Stimulated activated CD8-positive, alpha-beta memory T cell treated with anti-CD3 and anti-CD28 coated beads, Interleukin-7, amount 100 ng/mL, for 4 hours (primary cell): Measurements from ENCODE around the gene TEKT2.

ENCODE experiments used
- DNase-seq, 2 donors: peaks; one replicate each; pipeline ENCODE4 v3.0.0-alpha.2; 2020; ENCODE audit warnings: low read depth in 2 of 2

TEKT2 gene

DNA sequence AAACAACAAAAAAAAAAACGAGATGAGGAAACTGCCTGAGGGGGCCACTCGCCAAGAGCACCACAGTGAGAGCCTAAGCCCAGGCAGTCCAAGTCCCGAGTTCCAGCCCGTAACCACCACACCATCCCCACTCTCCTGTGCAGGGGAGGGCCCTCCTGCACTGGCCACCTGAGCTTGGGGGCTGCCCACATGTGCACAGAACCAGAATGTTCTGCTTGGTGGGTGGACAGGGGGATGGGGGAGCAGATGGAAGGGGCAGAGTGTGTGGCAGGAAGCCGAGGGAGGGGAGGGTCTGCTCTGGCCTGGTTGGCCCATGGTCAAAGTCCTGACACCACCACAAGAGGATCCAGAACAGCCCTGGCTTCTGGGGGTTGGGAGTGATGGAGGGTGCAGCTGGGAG lies 22.4 kb downstream of the TEKT2 start:
- no peak for DNase-seq

DNA sequence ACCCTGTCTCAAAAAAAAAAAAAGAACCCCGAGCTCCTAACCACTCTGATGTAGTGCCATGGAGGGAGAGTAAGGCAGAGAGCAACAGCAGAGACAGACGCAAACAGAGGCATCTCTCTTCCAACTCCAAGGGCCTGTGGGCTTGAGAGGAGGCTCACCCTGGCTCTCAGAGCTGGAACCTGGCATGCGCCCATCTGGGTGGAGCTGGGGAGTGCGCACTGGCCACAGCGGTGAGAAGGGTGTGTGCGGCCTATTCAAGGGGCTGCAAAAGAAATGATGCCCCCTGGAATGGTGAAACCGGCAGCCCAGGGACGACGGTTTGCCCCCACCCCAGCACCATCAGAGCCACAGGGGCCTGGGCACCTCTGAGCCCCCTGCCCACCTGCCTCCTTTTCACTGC lies 23.5 kb downstream of the TEKT2 start:
- DNase-seq = no peak

DNA sequence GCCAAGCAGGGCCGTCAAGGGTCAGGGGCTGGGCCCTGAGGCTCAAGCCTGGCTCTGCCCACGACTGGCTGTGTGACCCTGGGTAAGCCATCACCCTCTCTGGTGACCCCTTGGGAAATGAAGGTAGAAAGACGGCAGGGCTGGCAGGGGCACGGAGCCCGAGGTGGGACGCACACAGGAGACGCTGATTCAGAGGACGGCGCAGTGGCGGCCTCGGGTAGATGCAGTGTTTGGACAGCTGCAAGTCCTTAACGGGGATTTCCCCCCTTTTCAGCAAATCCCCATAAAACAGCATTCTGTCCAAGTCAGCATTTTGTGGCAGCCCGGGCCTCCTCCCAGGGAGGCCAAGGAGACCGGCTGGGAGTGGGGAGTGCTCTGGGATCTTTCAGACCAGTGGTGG lies 24.4 kb downstream of the TEKT2 start:
- no peak for DNase-seq

DNA sequence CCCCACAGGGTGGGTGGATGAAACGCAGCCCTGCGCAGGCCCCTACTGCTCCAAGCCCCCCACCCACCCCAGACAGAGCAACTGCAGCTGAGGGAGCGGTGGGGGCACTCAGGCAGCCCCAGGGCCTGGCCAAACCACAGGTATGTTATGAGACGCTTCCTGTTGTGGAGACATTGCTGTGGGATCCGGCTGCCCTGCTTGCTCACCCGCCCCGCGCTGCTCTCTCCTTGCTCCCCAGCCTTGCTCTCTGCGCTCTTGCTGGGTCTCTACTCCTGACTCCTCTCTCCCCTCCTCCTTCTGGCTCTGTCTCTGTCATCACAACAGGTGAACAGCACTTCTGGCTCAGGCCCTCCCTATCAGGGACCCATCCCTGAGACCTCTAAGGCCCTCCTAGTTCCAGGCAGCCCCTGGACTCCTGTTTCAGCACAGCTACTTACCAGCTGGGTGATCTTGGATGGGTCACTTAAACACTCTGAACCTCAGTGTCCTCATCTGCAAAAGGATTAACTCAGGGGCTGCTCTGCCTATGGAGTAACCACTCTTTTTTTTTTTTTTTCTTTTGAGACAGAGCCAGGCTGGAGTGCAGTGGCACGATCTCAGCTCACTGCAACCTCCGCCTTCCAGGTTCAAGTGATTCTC lies 25.3 kb downstream of the TEKT2 start:
- DNase-seq = no peak

DNA sequence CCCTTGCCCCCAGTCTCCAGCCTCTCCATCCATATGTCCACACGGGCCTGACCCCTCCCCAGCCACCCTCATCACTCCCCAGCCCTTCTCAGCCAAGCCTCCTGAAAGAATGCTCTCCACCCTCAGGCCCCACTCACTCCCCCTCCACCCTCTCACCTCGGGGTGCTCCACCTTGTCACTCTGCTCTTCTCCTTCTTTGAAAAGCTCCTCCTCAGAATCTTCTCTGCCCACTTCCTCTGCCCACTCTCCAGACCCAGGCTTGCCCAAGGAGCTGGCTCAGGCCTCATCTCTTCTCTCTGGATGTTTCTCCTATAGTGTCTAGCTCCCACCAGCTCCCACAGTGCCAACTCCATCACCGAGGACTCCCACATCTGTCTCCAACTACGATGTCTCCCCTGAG lies 27.3 kb downstream of the TEKT2 start:
- DNase-seq = no peak

DNA sequence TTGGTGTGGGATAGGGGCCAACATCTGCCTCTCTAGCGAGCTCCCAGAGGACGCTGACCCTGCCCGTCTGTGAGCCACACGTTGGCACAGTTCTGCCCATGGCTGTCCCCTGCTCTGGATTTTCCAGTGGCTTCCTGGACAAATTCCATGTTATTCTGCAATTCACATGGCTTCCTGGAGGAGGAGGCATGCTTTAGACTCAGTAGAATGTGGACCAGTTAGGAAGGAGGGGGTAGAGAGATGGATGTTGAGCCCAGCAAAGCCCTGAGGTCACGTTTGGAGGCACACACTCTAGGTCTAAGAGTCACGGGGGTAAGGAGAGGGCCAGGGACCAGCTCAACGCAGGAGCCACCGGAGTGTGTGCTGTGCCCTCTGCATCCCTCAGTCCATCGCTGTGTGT lies 28.9 kb downstream of the TEKT2 start:
- DNase-seq = no peak

DNA sequence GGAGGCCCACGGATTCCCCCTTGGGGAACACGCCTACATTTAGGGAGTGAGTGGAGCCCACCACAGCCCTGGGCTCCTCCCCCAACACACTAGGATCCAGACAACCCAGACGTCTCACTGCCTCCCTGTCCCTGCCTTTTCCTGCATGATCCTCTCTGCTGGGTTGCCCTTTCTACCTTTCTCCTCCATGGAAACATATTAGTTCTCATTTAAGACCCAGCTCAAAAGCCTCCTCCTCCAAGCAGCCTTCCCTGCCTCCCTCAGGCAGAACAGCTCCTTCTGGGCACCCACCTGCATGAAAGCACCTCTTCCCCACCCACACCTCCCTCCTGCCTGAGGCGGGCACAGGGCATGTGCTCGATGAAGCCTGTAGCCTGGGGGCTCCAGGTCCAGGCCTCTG lies 30.5 kb downstream of the TEKT2 start:
- no peak for DNase-seq

DNA sequence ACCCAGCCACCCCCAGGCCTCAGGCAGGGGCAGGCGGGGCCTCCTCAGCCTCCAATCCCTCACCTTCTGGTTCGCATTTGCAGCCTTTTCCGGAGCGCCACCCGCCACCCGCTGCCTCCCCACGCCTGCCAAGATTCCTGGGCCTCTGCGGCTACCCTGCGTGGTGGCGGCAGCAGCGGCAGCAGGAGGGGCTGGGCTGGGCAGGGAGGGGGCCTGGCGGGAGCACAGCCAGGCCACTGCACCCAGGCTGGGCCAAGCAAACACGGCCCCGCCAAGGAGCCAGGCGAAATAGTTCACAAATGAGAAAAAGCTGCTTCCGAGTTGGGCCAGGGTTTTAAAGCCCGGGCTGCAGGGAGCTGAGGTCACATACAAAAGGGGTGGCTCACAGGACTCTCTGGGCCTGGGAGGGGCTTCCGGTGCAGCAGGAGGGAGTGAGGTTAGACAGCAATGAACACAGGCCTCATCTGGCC lies 31.3 kb downstream of the TEKT2 start:
- DNase-seq = no peak

DNA sequence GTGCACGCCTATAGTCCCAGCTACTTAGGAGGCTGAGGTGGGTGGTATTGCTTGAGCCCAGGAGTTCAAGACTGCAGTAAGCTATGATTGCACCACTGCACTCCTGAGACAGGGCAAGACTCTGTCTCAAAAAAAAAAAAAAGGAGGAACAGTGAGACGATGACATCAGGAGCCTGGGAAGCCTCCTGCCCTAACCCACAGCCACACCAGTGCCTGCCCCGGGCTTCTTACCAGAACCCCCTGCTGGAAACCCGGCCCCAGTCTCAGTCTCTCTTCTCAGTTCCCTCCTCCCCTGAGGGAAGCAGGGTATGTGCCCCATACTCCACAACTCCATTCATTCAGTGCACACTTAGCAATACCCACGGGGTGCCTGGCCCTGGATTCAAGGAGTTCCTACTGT lies 32.0 kb downstream of the TEKT2 start:
- DNase-seq = no peak

DNA sequence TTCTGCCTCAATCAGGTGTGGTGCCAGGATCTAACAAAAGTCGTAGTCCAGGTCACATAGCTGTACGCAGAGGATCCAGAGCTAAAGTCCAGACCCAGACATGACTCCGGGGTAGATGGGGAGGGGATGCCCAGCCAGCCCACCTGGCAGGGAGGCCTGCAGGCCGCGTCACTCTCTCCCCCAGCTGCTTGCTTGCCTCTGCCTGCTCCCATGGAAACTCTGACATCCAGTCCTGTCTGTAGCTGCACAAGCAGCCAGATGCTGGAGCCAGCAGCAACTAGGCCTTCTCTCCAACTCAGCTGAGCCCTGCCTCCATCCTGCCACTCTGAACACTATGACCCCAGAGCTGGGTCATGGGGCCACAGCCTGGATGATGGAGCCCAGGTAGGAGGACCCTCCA lies 33.0 kb downstream of the TEKT2 start:
- DNase-seq = no peak

DNA sequence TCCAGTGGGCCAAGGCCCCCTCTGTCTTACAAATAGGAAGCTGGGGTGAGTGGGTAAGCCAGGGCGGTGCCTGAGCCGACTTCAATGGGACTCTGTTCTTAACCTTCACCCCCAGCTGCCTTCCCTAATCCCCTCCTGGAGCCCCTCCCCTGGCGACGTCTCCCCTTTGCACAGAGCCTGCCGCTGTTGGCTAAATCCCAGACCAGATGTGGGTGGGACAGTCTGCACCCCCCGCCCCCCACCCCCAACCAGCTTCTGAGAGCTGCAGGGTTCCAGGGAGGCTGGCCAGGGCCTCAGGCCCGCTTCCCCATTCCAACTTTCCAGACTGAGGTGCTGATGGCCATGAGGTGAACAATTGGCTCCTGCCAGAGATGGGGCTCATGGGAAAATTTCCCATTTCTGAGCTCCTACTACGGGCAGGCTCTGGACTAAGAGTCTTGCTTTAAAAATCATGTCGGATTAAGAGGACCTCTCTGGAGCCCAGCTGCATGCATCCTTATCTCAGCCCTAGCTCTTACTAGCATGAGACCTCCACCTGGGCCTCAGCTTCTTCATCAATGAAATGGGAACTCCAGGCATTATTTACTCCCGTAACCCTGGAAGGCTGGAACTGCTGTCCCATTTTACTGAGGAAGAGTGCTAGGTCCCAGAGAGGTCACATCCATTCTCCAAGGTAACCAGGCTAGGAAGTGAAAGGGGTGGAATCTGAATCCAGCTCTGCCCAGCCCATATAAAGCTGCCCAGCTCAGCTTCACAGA lies 34.7 kb downstream of the TEKT2 start:
- DNase-seq = no peak

DNA sequence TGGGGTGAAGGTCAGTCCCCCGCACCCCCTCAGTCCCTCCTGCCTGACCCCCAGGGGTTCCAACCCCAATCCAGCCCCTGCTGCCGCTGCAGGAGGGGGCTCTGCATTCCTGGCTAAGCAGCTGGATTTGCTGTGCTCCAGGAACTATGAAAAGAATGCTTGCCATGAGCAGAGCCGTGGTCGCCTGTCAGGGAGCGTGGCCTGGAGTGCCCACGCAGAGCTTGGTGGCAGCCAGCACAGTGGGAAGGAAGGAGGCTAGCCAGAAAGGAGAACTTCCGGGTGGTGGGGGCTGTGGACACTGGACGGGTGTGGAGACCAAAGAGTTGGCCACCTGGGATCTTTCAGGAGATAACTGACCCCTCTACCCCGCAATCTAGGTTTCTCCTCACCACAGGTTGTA lies 35.6 kb downstream of the TEKT2 start:
- no peak for DNase-seq

DNA sequence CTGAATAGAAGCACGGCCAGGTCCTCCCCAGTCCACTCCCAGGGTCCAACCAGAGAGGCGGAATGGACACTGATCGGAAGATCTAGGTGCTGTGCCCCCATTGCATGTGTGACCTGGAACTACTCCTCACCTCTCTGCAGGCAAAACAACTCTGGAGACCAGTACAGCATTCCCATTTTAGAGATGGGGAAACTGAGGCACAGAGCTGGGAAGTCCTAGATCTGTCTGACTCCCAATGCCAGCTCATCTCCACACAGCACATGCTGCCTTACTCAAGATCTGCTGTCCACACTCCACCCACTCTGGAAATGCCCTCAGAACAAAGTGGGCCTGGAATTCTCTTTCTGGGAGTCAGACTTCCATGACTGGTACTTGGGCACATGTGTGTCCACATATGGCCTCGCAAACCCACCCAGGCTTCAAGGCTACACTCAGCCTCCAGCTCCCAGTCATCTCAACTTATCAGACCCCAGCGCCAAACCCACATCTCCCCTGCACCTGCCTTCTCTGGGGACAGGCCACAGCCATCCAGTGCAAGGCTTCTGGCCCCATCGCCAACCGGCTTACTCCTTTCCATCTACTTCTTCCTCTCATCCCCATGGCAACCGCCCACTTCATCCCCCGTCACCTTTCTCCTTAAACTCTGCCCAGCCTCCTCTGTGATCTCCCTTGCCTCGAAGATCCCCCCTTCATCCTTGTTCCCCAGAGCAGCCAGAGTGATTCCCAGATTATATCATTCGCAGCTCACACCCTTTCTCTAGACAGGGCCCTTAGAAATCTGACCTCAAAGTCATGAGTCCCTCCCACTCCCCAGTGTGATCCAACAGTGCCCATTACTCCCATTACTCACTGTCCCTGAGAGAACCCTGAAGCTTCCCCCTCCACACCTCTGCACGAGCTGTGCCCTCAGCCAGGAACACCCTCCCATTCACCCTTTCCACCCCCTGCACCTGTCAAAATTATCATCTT lies 38.5 kb downstream of the TEKT2 start:
- no peak for DNase-seq

DNA sequence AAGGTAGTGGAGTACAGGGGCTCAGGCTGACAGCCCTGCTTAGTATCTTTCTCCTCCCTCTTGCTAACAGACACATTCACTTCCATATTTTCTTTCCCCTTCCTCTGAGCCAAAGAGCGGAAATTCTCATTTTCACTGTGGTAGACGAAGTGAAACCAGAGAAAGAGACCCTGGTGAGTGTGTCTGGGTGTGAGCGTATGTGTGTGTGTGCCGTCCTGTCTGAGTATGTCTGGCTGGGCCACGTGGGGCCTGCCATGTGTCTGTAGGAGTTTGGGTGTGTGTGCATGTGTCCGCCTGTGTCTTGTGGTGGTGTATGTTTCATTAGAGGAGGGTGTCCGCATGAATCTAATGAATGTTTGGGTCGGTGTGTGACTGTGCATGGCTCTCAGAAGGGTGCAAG lies 39.5 kb downstream of the TEKT2 start:
- DNase-seq = no peak

DNA sequence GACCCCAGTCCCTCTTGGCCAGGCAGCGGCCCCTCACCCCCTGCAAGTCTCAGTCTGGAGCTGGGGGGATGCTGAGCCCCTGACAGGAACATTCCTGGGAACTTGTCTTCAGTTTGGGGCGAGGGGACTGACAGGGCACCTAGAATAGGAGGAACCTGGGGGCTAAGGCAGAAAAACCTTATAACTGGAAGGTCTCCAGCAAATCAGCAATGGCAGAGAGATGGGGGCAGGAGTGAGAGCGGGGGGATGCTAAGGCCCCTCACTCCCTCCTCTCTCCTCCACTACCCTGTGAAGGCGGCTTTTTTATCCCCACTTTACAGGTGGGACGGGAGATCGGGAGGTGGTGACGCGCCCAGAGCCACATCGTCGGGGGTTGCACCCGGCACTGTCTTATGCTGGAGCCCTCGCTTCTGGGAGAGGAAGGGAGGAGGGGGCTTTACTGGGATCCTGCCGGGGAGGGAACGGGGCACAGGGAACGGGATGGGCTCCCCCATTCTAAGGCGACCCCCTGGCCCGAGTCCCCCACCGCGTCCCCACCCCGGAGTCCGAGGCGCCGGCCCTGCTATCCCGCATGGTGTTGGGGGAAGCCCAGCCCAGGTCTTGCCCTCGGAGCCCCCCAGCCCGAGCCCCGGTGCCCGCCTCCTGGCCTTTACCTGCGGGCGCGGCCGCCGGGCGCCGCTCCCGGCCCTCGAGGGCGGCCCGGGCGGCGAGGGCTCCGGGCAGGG lies 40.7 kb downstream of the TEKT2 start:
- no peak for DNase-seq

DNA sequence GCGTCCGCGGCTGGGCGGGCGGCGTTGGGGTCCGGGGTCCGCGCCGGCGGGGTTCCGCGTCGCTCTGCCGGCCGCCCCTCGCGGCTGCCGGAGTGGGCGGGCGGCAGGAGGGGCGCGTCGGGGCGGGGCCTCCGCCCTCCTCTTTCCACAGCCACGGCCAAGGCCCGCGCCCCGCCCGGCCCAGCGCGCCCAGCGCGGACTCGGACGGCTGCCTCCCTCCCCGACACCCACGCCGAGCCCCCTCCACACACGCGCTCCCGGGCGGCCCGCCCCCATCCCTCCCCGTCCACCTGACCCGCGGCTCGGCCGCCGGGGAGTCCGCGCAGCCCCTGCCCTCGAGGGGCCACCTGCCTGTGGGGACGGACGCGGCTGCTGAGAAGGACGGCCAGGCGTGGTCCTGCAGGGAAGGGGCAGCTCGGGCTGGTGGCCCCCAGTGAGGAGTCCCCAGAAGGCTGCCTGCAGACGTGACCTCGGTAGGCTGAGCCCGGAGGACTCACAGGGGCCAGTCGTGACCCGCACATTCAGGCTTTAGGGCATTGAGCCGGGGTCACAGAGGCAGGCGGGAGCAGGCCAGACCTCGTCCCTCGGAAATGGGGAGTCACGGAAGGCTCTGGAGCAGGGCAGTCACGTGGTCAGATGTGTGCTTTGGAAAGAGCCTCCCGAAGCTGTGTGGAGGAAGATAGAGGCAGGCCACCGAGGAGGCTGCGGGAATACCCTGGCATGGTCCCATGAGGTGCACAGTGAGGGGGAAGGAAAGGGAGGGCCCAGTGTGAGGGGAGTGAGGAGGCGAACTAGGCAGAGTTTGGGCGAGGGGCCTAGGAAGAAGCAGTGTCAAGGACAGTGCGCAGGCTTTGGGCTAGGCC lies 41.5 kb downstream of the TEKT2 start, which contains the start of gene COL8A2:
TSS of gene COL8A2 (minus strand) at position 94 of the 863 bp plus-strand sequence. CDS start 24,980 bp downstream, outside the sequence.
- no peak for DNase-seq

DNA sequence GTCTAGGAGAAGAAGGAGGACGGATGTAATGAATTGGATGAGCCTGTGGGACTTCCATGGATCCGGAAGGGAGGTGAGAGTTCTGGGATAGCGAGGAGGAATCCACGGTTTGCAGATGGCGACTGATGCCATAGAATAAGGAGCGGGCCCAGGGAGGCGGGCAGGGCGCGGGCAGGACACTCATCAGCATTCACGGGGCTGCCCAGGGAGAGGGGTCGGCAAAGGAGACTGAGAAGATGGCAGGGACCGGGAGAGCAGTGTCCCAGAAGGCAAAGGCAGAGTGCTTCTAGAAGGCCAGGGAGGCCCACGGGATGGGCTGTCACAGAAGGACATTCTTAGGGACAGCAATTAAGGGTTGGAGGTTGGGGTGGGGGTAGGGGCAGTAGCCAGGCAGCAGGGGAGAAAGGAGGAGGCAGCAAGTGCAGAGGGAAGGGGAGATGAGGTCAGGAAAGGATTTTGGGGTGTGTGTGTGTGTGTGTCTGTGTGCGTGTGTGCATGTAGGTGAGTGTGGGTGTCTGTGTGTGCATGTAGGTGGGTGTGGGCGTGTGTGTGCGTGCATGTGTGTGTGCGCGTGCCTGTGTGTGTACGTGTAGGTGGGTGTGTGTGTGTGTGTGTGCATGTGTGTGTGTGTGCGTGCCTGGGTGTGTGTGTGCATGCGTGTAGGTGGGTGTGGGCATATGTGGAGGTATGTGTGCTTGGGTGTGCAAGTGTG lies 42.3 kb downstream of the TEKT2 start:
- no peak for DNase-seq

DNA sequence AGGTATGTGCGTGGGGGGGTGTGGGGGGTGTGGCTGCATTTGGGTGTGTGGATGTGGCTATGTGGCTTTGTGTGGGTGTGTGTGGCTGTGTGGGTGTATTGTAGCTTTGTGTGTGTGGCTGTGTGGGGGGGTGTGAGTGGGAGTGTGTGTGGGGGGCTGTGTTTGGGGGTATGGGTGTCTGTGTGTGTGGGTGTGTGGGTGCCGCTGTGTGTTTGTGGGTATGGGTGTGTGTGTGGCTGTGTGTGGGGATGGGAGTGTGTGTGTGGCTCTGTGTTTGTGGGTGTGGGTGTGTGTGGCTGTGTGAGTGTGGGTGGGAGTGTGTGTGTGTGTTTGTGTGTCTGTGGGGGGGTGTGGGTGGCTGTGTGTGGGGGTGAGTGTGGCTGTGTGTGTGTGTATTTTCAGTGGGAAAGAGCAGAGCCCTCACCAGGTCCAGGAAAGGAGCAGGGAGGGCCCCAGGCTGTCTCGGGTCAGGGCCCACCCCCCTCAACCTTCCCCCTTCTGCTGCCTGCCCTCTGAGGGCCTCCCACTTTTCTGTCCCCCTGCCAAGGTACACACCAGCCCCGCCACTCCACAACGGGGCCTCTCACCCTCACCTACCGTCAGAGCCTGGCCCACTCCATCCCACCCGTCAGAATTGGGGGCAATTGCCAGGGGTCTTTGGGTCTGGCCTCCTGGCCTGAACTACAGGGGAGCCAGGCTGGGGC lies 43.1 kb downstream of the TEKT2 start:
- peak in 1 of 2 donors; percentile 19 for DNase-seq
